Panc1 (cell line): ENCODE results near the gene AGAP1. TPM values are rescaled to one million over a fixed set of nuclear protein-coding genes. Genes with fewer than 3 reads are reported as not detected.

ENCODE experiments used
- ATAC-seq: fragments of 200-7000 bp; cut with Tn5 transposase; 2 replicates; pipeline ENCODE4 v1.9.1; 2020; ENCODE audit warnings: mild to moderate bottlenecking, moderate library complexity
- BruUV-seq: library from RNA; stranded (reverse); fragments of 400-500 nt; replicated peaks from 2 replicates; lab custom pipeline; 2021; lab: Mats Ljungman, UMichigan
- CTCF ChIA-PET: fragments of 300-600 bp; sonication (Branson Sonifier 250); formaldehyde crosslinking; loops from one replicate; lab custom pipeline; 2022; ENCODE audit warnings: antibody characterized with exemption; lab: Charles Lee
- POLR2A ChIA-PET: fragments of 300-600 bp; sonication (Branson Sonifier 250); formaldehyde crosslinking; loops from one replicate; lab custom pipeline; 2022; ENCODE audit warnings: antibody characterized with exemption; lab: Charles Lee
- DNase-seq: peaks from one replicate; pipeline ENCODE4 v3.0.0-alpha.2; 2010; ENCODE audit warnings: low read depth, low spot score
- H3K27ac ChIP-seq: 2 replicates; pipeline ENCODE4 v1.5.1; 2011; ENCODE audit warnings: mild to moderate bottlenecking, low read length, inconsistent platforms
- H3K27me3 ChIP-seq: fragments of 200-500 bp; sonication (Bioruptor generic); 2 replicates; pipeline ENCODE4 v1.6.0; 2014; ENCODE audit warnings: low read length, inconsistent platforms; ENCODE audit not compliant: control insufficient read depth, insufficient read depth
- H3K36me3 ChIP-seq: fragments of 200-500 bp; sonication (Bioruptor generic); 2 replicates; pipeline ENCODE4 v1.5.1; 2014; ENCODE audit warnings: inconsistent platforms, mild to moderate bottlenecking, low read length, moderate library complexity; ENCODE audit not compliant: control insufficient read depth, insufficient read depth
- H3K4me1 ChIP-seq: 2 replicates; pipeline ENCODE4 v1.5.1; 2011; ENCODE audit warnings: inconsistent platforms, mild to moderate bottlenecking, low read length, moderate library complexity; ENCODE audit not compliant: control insufficient read depth, insufficient read depth
- H3K4me3 ChIP-seq, 2 experiments: 2 replicates each; pipeline ENCODE4 v1.5.1; 2011 to 2012; ENCODE audit warnings: low read depth in 2 of 2, low read length in 2 of 2, mild to moderate bottlenecking in 2 of 2, inconsistent platforms in 1 of 2, moderate library complexity in 1 of 2
- H3K9me3 ChIP-seq: fragments of 200-500 bp; sonication (Bioruptor generic); 2 replicates; pipeline ENCODE4 v1.5.1; 2014; ENCODE audit warnings: low read depth, mild to moderate bottlenecking, inconsistent platforms, low read length, moderate library complexity; ENCODE audit not compliant: control insufficient read depth, insufficient read depth
- CTCF ChIP-seq: fragments of 450-650 bp; IDR thresholded peaks from 2 replicates; pipeline ENCODE4 v1.5.1; 2017; ENCODE audit warnings: mild to moderate bottlenecking
- POLR2AphosphoS5 ChIP-seq: IDR thresholded peaks from 2 replicates; pipeline ENCODE4 v1.6.1; 2012; ENCODE audit warnings: mild to moderate bottlenecking, low read depth, low read length, moderate library complexity
- REST ChIP-seq, 2 experiments: IDR thresholded peaks; 2 replicates each; pipeline ENCODE4 v1.6.1; 2011 to 2012; ENCODE audit warnings: low read depth in 2 of 2, control low read depth in 1 of 2, low read length in 1 of 2, mild to moderate bottlenecking in 1 of 2, moderate library complexity in 1 of 2; ENCODE audit not compliant: insufficient read depth in 1 of 2
- SIN3A ChIP-seq: IDR thresholded peaks from 2 replicates; pipeline ENCODE4 v1.6.1; 2012; ENCODE audit warnings: low read depth, mild to moderate bottlenecking, low read length, moderate library complexity, borderline replicate concordance; ENCODE audit not compliant: insufficient read depth
- TCF7L2 ChIP-seq: IDR thresholded peaks from 2 replicates; pipeline ENCODE4 v1.6.1; 2011; ENCODE audit warnings: mild to moderate bottlenecking, low read depth, low read length, inconsistent platforms
- in situ Hi-C: cut with HindIII; loops from 2 replicates; pipeline ENCODE4 v1.10.0; 2016; ENCODE audit warnings: low sequenced_read_pairs, low pct_unique_long_range_greater_than_20kb
- intact Hi-C: fragments of 100-400 bp; cut with micrococcal nuclease; formaldehyde crosslinking; loops from one replicate; pipeline ENCODE4 v1.10.0; 2022; ENCODE audit not compliant: unreplicated experiment
- total RNA-seq: library from RNA; stranded (reverse); gene quantifications from one replicate; pipeline ENCODE4 v1.2.1, GENCODE V29; 2021; ENCODE audit not compliant: unreplicated experiment

AGAP1 gene
- total RNA-seq, 1 experiment from 2014 or later = 38.9 TPM

- intact Hi-C loops (loop anchor here (10.0 kb wide), 1 partner anchor 90 kb away; no protein-coding TSS in a partner anchor), in situ Hi-C loops (no loop called here)
- H3K36me3 ChIP-seq = no peaks in the 10 kb centered on the region
- no TSS peak for BruUV-seq
- H3K4me3 ChIP-seq = no peak overlapping the region
- H3K27ac ChIP-seq = peak overlapping the region; percentile 73
- H3K9me3 ChIP-seq = no peaks in the 10 kb centered on the region
- CTCF ChIA-PET = interaction anchor here (0.5 kb wide), 1 partner anchor 31 kb away, joined by 8 read pairs; no protein-coding TSS in a partner anchor
- peak; percentile 51 for ATAC-seq
- POLR2A ChIA-PET = interaction anchor here (0.7 kb wide), 1 partner anchor 20 kb away, joined by 3 read pairs; no protein-coding TSS in a partner anchor
- TF ChIP-seq SIN3A = no peak
- no peak for TF ChIP-seq TCF7L2
- no peak for TF ChIP-seq REST (IDR thresholded peaks at IDR 0.05; ENCODE audit: insufficient read depth in 1 of 2, low read depth in 2 of 2, low read length in 1 of 2)
- TF ChIP-seq POLR2AphosphoS5 = no peak
- TF ChIP-seq CTCF = no peak
- peaks cover 52% of the 10 kb centered on the region for H3K4me1 ChIP-seq
- DNase-seq = no peak
- no peaks in the 10 kb centered on the region for H3K27me3 ChIP-seq
Observed at GRCh38 chr2:235505181-235505741, 11.4 kb downstream of the AGAP1 start.

GRCh38 chr2:235506291-235506996 lies 12.6 kb downstream of the AGAP1 start:
- DNase-seq = no peak
- no peaks in the 10 kb centered on the region for H3K9me3 ChIP-seq
- no peaks in the 10 kb centered on the region for H3K27me3 ChIP-seq
- TF ChIP-seq REST (IDR thresholded peaks at IDR 0.05; ENCODE audit: insufficient read depth in 1 of 2, low read depth in 2 of 2, low read length in 1 of 2) = no peak
- TF ChIP-seq TCF7L2 = no peak
- TF ChIP-seq POLR2AphosphoS5 = no peak
- no peak for TF ChIP-seq CTCF
- TF ChIP-seq SIN3A = no peak
- ChIA-PET POLR2A (interaction anchor here (0.6 kb wide), 1 partner anchor 16 kb away, joined by 3 read pairs; no protein-coding TSS in a partner anchor), CTCF (no interaction called here)
- peaks cover 45% of the 10 kb centered on the region for H3K4me1 ChIP-seq
- no peak overlapping the region for H3K4me3 ChIP-seq
- intact Hi-C loops (loop anchor here (10.0 kb wide), 1 partner anchor 88 kb away; no protein-coding TSS in a partner anchor), in situ Hi-C loops (no loop called here)
- 0 out of 2 replicates have a peak, but pooled peaks have one; percentile 7 for ATAC-seq
- H3K36me3 ChIP-seq = no peaks in the 10 kb centered on the region
- peak overlapping the region; percentile 9; the same call in 1 of the 2 replicates for H3K27ac ChIP-seq
- BruUV-seq = no TSS peak
